Activated gamma-delta T cell treated with anti-CD3 and anti-CD28 coated beads, Interleukin-2, amount 50 U/mL, for 16 hours (primary cell): Measurements from ENCODE around the gene ANO4.
"Not testable (repeated sequence)": the region's sequence is repeated elsewhere in the genome, so short reads cannot be mapped to it uniquely, and the experiment has no call there.

ENCODE experiments used
- DNase-seq: peaks from one replicate; pipeline ENCODE4 v3.0.0-alpha.2; 2020; ENCODE audit warnings: low read depth

Gene ANO4

DNA sequence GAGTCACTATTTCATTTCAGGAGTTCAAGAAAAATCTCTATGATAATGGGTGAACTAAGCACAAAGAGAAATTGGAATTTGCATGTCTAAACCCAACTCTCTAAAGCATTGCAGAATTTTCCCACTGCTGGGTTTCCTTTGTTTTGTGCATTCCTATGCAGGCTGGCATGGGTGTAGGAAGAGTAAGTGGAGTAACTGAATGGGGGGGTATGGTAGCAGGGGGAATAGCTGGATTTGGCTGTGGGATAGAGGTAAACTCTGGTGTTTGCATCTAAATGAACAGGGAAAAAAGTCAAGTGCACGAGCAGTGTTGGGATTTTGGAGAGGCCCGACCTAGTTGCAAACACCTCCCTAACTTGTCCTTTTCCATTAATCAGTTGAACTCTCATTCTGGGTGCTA, 159.1 kb downstream of the ANO4 start:
- no peak for DNase-seq

GRCh38 chr12:100954118-100954517, 159.5 kb downstream of the ANO4 start:
- no peak for DNase-seq

- DNase-seq = no peak
These were observed 160.6 kb downstream of the ANO4 start for GRCh38 chr12:100955139-100955538.

DNA sequence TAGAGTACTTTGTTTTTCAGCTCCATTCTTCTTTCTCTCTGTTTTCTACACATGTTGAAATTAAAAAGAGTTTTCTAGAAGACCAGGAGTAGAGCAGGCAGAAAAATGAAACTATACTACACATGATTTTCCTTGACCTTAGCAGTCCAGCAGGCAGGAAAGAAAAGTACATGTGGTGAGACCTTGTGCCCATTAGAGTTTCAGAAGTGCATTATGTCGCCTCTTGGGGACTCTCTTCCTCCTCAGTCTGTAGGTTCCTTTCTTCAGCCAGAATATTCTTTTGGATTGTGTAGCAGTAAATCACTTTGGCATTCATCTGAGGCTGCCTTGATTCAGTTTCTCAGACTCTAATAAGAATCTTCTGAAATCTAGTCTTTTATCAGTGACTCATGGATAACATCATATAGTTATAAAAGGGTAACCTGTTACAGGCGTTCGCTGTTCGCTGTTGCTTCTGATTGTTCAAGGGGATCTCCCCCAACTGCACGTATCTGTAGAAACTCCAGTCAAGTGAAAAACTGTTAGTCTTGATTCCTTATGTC, 161.8 kb downstream of the ANO4 start:
- DNase-seq = no peak

DNA sequence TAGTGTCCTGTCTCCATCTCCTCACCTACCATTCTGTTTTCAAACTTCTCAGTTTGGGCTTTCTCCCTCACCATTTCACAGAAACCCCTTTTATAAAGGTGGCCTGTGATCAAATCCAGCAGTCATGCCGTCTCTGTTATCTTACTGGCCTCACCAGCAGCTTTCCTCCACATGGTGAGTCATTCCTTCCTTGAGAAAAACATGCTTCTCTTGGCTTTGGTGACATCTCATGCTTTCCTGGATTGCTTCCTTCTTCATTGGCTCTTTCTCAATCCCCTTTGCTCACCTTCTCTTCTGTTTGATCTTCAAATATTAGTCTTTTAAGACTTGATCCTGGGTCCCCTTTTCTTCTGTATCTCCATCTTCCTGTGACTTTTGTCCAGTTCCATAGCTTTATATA, 164.9 kb downstream of the ANO4 start:
- no peak for DNase-seq

DNA sequence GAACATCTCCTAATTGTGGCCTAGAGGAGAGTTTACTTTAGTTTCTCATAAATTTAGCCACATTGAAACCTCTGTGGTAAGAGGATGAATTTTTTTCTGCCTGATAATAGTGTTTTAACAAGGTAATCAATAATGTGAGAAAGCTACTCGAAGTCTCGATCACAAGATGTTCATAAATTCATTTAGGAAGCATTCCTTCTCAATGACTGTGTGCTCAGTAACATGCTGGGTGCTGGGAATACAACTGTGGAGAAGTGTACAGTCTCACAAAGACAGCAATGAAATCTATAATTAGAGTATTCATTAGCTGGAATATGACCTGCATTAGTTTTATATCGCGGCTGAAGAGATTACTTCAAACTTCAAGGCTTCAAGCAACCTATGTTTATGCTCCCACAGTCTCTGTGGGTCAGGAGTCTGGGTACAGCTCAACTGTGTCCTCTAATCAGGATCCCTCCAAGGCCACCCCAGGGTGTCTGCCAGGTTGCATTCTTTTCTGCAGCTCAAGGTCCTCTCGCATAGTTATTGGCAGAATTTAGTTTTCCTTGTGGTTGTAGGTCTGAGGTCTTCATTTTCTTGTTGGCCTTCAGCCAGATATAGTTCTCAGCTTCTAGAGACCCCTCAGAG, 167.6 kb downstream of the ANO4 start:
- no peak for DNase-seq

DNA sequence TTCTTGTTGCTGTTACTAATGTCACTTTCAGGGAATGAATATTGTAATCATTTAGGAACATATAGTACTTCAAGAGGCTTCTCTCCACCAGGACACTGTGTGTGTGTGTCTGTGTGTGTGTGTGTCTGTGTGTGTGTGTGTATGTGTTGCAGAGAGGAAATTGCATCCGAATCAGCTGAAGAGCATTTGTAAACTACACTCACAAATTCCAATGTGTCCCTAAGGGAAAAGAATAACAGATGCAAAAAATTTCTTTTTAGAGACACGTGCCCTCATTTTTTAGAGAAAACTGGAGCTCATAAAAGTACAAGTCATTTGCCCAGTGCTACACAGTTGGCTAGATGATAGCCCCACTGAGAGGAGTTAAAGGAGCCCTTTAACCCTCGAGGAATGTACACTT, 168.8 kb downstream of the ANO4 start:
- no peak for DNase-seq

- DNase-seq = no peak
These were observed 169.5 kb downstream of the ANO4 start for GRCh38 chr12:100964028-100964427.

- DNase-seq = no peak
These were observed 172.6 kb downstream of the ANO4 start for GRCh38 chr12:100967189-100967588.

GRCh38 chr12:100970894-100971293, 176.3 kb downstream of the ANO4 start:
- DNase-seq = no peak

DNA sequence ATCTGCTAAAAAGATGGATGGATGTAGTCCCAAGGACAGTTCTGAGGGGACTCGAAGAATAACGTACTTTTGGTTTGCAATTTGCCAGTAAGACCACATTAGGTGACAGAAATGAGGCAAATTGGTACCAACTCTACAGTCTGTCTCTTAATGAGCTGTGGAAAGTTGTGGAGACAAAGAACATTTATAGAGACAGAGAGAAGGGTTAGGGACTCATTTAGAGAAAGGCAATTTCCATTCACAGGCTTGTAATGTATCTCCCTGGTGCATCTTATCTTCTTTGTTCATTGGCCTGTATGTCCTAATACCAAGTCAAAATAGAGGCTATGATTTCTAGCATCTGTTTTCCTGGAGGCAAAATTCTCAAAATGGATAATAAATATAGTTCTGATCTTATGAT, 177.5 kb downstream of the ANO4 start:
- no peak for DNase-seq

- DNase-seq = no peak
These were observed 179.8 kb downstream of the ANO4 start for GRCh38 chr12:100974341-100974740.

DNA sequence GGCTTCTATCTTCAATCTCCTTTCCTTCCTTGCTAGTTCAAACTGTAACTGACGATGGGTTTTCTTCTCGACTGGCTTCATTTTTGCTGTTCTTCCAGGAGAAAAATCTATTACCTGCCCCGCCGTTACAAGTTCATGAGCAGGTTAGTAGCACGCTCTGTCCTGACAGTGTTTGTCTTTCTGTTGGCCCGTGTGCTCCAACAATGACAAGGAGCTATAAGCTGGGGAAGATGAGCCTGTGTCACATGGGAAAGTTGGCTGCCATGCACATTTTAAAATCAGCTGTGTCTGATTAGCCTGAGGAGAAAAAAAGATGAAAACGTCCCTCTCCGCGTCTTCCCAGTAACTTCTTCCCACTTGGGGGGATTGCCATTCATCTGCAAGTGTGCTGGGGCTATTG, 180.2 kb downstream of the ANO4 start:
- no peak for DNase-seq

DNA sequence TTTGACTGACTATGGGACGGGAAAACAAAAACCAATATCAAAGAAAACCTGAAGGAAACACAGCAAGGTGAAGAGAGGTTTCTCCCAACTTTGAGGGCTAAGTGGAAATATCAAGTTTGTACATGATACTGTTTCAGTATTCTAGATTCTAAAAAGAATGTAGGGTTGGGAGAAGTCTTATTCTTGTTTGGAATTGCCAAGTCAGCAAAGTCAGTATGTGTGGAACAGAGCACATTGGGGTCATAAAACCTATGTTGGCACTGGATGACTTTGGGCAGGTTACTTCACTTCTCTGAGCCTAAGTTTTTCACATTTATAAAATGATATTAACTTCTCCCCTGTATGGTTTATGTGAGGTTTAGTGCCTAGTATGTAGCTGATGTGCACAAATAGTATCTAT, 182.2 kb downstream of the ANO4 start:
- DNase-seq = no peak

DNA sequence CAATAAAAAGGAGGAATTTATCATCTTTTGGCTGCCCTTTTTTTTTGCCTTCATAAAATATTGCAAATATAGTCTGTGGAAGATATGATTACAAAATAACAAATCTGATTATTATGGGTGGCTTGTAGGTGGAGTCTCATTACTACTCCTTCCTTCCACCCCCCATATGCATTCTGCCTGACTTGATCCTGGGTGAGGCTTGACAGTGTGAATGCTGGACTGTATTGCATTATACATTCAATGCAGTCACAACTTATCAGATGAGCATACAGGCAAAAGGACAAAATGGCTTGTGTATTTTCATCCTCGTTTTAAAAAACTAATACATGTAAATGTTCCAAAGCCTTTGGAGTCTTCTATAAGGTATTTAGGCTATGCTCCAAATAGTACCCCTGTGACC, 186.3 kb downstream of the ANO4 start:
- no peak for DNase-seq

DNA sequence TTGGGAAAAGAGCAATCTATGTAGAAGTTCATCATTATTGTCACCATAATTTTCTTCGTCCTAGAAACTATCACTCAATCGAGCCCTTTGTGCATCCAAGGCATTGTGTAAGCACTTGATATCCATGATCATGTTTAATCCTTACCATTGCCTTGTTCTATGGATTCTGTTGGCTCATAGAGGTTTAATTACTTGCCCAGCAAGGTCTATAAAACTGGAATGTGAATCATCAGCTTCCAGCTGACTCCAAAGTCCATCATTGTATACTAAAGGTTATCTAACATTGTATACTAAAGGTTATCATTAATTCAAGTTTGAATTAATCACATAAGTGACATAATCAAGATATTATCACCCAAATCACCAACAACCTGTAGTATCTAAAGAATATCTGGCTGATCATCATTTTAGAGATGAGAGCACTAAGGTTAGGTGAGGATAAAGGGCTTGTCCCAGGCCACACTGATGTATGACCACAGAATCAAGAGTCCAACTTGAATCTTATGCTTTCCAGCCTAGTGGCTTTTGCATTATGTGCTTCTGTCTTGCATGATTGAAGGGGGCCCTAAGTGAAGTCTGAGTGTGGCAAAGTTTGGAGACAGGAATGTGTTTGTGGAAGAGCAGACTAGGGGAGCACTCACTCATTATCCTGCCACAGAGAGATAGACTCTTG, 188.1 kb downstream of the ANO4 start:
- no peak for DNase-seq

DNA sequence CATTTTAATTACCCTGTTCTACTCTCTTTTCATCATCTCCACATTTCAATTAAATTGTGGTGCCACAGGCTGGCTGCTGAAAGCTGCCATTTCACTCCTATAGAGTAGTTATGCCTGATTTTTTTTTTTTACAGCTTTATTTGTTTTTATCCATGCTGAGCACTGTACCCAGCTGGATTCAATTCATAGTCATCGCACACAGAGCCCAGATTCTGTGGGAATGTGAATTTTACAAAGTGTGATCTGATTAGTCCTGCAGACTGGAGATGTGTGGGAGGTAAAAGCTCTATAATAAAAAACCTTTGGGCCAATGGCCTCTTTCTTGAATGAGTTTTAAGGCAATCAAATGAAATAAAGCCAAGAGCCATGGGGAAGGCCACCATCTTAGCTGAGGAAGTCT, 190.2 kb downstream of the ANO4 start:
- no peak for DNase-seq

- DNase-seq = no peak
These were observed 192.3 kb downstream of the ANO4 start for GRCh38 chr12:100986595-100987547.

DNA sequence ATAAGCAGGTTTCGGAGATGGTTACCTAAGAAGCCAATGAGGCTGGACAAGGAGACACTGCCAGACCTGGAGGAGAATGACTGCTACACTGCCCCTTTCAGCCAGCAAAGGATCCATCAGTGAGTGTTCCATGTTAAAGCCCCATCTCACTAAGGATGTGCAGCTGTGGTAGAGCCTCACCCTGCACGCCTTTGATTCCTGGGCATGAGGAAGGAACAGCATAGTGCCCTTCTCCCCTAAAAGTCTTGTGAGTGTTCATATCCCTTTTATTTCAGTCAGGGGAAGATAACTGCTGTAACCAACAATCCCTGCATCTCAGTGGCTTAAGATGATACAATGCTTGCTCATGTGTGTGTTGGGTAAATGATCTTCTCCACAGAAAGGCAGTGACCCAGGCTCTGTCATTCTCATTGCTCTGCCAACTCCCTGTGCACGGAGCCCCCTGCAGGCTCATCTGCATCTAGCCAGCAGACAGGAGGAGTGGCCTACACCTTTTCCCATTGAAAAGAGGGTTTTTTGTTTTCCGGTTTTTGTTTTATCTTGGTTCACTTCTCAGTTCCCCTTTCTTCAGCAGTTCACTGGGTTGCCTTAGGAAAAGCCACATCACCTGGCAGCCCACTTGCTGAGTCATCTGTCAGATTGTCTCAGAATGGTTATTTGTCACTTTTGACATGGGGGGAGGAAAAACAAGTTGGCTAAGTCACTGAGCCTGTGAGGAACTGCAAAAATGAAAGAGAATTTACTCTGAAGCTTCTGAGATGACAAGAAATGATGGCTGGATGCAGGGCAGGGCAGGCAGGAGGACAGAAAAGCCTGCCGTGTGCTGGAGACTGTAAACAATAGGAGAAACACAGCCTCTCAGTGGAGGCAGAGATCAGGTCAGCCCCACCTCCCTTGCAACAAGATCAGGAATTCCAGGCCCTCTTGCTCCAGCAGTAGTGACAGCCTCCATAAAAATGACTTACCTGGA, 193.3 kb downstream of the ANO4 start:
- no peak for DNase-seq

GRCh38 chr12:100989509-100989908, 194.9 kb downstream of the ANO4 start:
- not testable (repeated sequence) for DNase-seq

GRCh38 chr12:100991102-100991501, 196.5 kb downstream of the ANO4 start:
- no peak for DNase-seq

GRCh38 chr12:100992194-100992593, 197.6 kb downstream of the ANO4 start:
- DNase-seq = no peak
